ENCODE results near the gene DDX31.
A peak's percentile ranks its signal among the peaks of the same experiment; 100 is the strongest.

Gene DDX31

GRCh38 chr9:132592451-132592850 is 77.3 kb downstream of the DDX31 start:
- DNase-seq, result no peak

- DNase-seq, result no peak
Observed at GRCh38 chr9:132591751-132592314, 78.0 kb downstream of the DDX31 start.

GRCh38 chr9:132591244-132591643 is 78.5 kb downstream of the DDX31 start:
- DNase-seq, result no peak

GRCh38 chr9:132590318-132591182 is 79.2 kb downstream of the DDX31 start:
- no peak for DNase-seq

GRCh38 chr9:132590037-132590317 is 79.8 kb downstream of the DDX31 start:
- DNase-seq, result no peak

- no peak for DNase-seq
Observed at GRCh38 chr9:132589148-132590036, 80.4 kb downstream of the DDX31 start.

- no peak for DNase-seq
Observed at GRCh38 chr9:132588501-132589147, 81.2 kb downstream of the DDX31 start.

GRCh38 chr9:132588098-132588497 is 81.7 kb downstream of the DDX31 start:
- DNase-seq, result no peak

GRCh38 chr9:132587592-132587955 is 82.2 kb downstream of the DDX31 start:
- no peak for DNase-seq

GRCh38 chr9:132586830-132587591 is 82.8 kb downstream of the DDX31 start:
- DNase-seq, result no peak

GRCh38 chr9:132585954-132586829 is 83.6 kb downstream of the DDX31 start:
- peak in 1 of 2 donors; percentile 24 for DNase-seq

GRCh38 chr9:132584601-132585560 is 84.9 kb downstream of the DDX31 start:
- no peak for DNase-seq

GRCh38 chr9:132583584-132584304 is 86.0 kb downstream of the DDX31 start:
- no peak for DNase-seq

GRCh38 chr9:132582786-132583583 is 86.8 kb downstream of the DDX31 start:
- DNase-seq, result no peak

- no peak for DNase-seq
Observed at GRCh38 chr9:132582276-132582785, 87.5 kb downstream of the DDX31 start, which contains the start of gene BARHL1. Gene BARHL1, plus strand, starts transcription at chr9:132582606. Its CDS starts 192 bp downstream, at chr9:132582798.

GRCh38 chr9:132579427-132579798 is 90.4 kb downstream of the DDX31 start:
- no peak for DNase-seq

- no peak for DNase-seq
Observed at GRCh38 chr9:132578367-132578932, 91.3 kb downstream of the DDX31 start.

- no peak for DNase-seq
Observed at GRCh38 chr9:132577119-132577518, 92.7 kb downstream of the DDX31 start.
